ENCODE data around the gene CPNE5.

Gene CPNE5

GRCh38 chr6:36833182-36833789, 6.0 kb downstream of the CPNE5 start:
- no peak for DNase-seq

- no peak for DNase-seq
Observed at GRCh38 chr6:36832313-36832712, 6.9 kb downstream of the CPNE5 start.

GRCh38 chr6:36830577-36830976, 8.7 kb downstream of the CPNE5 start:
- DNase-seq = no peak

DNA sequence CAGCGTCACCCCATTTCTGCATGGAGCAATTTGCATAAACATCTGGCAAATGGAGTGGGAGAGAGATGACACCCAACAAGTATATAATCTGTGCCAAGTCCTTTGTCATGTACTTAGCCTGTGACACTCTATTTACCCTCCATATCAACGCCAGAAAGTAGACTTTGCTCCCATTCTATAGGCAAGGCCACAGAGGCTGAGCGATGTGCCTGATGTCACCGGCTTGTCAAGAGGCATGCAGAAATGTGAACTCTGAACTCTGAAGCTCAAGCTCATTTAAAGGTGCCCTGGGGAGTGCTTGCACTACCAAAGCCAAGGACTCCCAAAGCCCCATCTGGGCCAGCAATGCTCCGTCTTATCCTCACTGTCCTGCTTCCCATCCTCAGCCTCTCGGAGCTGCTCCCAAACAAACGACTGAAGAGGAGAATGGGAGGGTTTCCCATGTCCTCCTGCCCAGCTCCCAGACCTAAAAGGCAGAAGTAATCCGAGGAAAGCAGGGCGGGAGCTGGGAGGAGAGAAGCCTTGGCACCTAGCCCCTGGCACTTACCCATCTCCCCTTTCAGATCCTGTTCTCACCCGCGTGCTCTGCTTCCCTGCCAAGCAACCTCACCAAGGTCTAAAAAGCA, 9.2 kb downstream of the CPNE5 start:
- no peak for DNase-seq

- peak; percentile 47 for DNase-seq
Observed at GRCh38 chr6:36827261-36828079, 11.8 kb downstream of the CPNE5 start.

- no peak for DNase-seq
Observed at GRCh38 chr6:36826520-36827227, 12.6 kb downstream of the CPNE5 start.

- no peak for DNase-seq
Observed at GRCh38 chr6:36825994-36826393, 13.2 kb downstream of the CPNE5 start.

DNA sequence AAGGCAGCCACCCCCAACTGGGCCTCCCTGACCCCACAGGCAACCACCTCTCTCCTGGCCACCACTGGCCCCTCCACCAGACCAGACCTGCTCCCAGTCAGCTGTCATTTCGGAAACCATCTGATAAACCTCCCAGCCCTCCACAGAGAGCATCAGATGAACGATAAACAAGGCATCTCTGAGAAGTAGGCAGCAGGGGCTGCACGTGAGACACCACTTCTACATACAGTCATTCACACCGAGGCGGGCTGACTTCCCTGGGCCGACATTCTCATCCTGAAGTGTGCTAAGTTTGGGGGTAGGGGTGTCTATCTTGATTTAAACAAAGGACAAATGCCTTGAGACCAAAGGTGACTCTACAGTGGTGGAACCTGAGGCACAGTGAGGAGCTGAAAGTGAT, 13.8 kb downstream of the CPNE5 start:
- DNase-seq = no peak

DNA sequence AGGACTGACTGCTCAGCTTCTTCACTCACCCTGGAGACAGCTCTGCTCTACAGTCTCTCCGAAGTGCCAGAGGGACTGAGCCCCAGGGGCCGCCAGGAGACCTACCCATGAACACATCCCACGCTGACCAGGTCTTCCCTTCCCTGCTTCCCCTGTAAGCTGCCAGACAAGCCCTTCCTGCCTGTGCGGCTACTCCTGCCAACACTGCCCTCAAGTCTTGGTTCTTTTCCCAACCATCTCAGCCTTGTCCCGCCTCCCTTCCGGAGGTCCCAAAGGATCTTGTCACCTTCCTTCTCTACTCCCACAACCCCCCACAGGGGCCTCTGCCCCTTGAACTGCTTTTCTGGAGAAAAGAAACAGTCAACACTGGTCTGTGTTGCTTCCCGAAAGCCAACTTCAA, 15.0 kb downstream of the CPNE5 start:
- DNase-seq = no peak

- DNase-seq = no peak
Observed at GRCh38 chr6:36823421-36824096, 15.7 kb downstream of the CPNE5 start.

DNA sequence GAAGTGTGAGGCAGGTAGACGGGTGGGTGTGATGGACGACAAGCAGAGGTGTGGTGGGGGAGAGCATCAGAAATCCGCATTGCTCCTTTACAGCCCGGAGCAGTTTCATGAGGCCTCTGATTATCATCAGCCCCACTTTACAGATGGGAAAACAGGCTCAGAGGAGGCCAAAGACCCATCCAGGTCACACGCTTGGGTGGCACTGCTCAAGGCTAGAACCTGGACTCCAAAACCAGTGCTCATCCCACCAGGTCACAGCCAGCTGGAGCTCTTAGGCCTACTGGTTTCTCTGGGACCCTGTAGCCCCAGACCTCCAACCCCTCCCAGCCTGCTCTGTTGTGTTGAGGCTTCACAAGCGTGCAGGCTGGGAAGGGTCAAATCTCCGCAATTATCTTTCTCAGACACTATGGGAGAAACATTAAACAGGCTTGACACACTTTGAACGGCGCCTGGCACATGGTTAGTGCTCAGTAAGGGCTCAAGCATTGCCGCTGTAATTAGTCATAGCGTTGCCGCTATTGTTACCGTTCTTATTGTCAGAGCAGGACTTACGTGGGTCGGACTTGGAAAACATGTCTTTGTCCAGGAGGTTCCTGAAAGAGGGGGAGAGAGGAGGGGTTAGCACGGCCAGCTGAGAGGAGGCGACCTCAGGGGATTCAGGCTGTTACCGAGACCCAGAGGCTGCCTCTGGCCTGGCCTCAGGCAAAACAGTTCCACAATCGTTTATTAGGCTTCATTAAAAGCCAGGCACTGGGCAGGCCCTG, 16.6 kb downstream of the CPNE5 start:
- DNase-seq = no peak

GRCh38 chr6:36821581-36822335, 17.5 kb downstream of the CPNE5 start:
- peak; percentile 4 for DNase-seq

GRCh38 chr6:36820700-36821580, 18.3 kb downstream of the CPNE5 start:
- DNase-seq = no peak

DNA sequence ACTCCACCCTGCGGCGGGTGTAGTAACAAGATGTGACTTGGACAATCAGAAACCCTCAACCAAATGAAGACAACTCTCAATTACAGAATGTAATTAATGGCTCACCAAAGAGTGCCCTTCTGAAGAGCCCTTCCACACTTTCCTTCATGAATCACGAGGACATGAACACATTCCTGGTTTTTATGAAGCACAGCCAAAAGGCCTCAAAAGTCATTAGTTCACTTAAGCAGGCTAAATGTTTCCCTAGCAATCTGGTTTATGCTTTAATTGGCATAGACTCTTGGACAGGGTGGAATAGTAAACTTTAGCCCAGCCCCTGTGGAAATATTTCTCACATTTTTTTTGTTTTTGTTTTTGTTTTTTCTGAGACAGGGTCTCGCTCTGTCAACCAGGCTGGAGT, 20.5 kb downstream of the CPNE5 start:
- DNase-seq = no peak

DNA sequence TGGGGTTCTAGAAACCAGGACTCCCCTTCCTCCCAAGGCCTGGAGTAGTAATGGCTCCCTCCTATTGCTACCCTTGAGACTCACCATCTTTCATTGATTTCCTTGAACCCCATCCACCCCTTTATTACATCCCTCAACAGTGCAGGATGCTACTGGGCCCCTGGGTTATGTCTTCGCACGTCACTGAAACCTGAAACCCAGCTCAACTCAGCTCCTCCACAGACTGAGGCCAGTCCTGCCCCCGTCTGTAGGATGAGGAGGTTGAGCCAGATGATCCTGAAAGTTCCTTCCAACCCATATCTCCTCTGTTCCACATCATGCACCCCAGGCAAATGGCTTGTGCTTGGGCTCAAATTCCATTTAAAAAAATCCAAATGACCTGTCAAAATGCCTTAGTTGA, 21.4 kb downstream of the CPNE5 start:
- DNase-seq = no peak

- no peak for DNase-seq
Observed at GRCh38 chr6:36817176-36817817, 21.9 kb downstream of the CPNE5 start.

DNA sequence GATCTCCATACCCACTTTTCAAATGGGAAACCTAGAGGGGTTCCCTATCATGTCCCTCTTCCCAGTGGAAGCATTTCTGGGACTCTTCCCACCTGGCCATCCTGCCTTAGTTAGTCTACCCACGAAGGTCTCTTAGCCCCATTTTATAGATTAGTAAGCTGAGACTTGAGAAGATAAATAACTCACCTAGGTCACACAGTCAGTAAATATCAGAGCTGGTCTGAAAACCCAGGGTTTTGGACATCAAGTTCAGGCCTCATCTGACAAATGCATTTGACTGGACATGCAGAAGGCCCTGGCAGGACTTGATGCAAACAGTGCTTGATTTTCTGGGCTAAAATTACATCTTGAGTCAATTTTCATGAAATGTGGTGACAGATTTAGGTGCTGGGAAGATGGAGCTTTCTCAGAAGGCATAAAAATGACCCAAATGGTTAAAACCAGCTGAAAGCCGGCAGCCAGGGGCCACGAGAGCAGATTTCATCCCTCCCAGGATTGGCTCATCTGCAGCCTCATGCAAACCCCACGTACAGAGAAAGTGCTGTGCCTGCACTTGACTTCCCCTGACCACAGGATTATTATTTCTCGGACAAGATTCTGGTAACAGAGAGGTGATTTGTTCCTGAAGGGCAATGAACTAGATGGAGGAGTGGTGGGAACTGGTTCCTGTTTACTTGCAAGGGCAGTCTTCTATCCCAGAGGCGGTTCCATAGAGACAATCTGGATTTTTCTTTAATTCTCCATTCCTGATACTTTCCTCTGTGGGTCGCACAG, 23.1 kb downstream of the CPNE5 start:
- DNase-seq = no peak

DNA sequence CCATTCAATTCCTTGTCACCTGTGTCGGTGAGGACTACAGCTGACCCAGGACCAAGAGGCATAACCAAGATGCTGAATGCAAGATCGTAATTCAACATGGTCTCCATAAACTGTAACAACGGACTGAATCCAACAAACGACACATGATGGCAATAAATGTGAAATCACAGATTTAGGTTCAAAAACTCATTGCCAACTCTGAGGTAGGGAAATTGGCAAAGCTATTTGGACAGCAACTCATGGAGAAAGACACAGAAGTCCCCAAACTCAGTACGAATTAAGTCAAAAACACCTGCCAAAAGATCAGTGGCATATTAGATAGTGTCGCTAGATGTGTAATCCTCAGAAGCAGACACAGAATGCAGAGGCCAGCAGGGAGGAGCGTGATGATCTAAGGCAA, 25.0 kb downstream of the CPNE5 start:
- DNase-seq = no peak

DNA sequence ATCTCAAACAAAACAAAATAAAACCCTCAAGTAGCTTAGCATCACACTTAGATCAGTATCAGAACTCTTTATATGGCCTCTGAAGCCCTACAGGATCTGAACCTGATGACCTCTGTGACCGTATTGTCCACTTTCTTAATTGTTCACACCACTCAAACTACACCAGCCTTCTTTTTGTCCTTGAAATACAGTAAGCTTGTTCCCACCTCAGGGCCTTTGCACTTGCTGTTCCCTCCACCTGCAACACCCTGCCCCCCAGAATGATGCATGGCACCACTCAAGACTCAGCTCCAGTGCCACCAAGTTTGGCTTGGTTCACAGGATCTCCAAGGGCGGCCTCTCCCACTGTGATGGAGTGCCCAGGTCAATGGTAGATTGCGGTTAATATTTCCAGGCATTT, 25.7 kb downstream of the CPNE5 start:
- no peak for DNase-seq
